ENCODE data around the gene TRIM52. TPM values are rescaled to one million over a fixed set of nuclear protein-coding genes. Genes with fewer than 3 reads are reported as not detected.
A peak's percentile ranks its signal among the peaks of the same experiment; 100 is the strongest.

TRIM52 gene
- total RNA-seq, 1 experiment from 2014 or later = 9.3 TPM

DNA sequence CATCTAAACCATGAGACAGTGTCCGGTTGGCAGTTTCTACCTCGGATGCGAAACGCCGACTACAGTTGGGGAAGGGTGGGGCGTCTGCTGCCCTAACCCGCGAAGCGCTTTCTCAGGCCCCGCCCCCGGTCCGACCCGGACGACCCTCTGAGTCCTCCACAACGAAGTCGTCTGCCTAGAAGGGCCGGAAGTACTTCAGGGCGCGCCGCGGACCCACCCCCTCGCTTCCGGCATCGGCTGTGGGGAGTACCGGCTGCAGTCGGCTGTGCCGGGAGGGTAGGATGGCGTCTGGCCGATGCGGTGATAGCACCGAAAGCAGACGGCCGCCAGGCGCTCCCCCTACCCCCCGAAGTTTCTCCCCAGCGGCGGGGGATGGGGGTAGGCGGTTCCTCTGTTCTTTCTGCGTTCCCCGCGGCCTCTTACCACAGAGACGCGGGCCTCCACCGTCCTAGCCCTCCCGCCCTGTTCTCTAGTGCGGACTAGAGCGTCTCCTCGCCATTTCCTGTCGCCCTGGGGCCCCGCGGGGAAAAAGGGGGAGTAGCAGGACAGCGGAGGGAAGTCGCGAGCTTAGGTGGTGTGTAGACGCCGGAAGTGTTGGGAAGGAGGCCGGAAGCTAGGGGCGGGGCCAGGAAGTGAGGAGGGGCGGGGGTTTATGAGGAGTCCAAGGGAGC lies 37.8 kb downstream of the TRIM52 start, which contains the start of gene TRIM41:
TRIM41 (plus strand) TSS at position 224 of the 671 bp plus-strand sequence. CDS start 719 bp downstream, outside the sequence.
- H3K27me3 ChIP-seq (ENCODE audit: control insufficient read depth, insufficient read depth, low read length) = no peaks in the 10 kb centered on the region
- H3K9me3 ChIP-seq (ENCODE audit: control insufficient read depth, insufficient read depth, low read depth, low read length) = no peaks in the 10 kb centered on the region
- ChIA-PET CTCF (no interaction called here), POLR2A (interaction anchor here (0.5 to 1.0 kb wide), 6 partner anchors 11 to 39 kb away, joined by 4 to 14 read pairs (median 5); partner anchors contain the start of gene RACK1)
- DNase-seq (ENCODE audit: low read depth, low spot score) (peak; percentile 94), ATAC-seq (peak; percentile 72)
- in situ Hi-C loops (cut with HindIII; ENCODE audit: low pct_unique_long_range_greater_than_20kb, low sequenced_read_pairs) (no loop called here), intact Hi-C loops (cut with micrococcal nuclease; ENCODE audit: unreplicated experiment) (no loop called here)
- TF ChIP-seq SIN3A (IDR thresholded peaks at IDR 0.05; ENCODE audit: borderline replicate concordance, insufficient read depth, low read depth, low read length) = peak; percentile 86; the same call in 1 of the 2 replicates
- TF ChIP-seq, protein P1, sequence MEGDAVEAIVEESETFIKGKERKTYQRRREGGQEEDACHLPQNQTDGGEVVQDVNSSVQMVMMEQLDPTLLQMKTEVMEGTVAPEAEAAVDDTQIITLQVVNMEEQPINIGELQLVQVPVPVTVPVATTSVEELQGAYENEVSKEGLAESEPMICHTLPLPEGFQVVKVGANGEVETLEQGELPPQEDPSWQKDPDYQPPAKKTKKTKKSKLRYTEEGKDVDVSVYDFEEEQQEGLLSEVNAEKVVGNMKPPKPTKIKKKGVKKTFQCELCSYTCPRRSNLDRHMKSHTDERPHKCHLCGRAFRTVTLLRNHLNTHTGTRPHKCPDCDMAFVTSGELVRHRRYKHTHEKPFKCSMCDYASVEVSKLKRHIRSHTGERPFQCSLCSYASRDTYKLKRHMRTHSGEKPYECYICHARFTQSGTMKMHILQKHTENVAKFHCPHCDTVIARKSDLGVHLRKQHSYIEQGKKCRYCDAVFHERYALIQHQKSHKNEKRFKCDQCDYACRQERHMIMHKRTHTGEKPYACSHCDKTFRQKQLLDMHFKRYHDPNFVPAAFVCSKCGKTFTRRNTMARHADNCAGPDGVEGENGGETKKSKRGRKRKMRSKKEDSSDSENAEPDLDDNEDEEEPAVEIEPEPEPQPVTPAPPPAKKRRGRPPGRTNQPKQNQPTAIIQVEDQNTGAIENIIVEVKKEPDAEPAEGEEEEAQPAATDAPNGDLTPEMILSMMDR (IDR thresholded peaks at IDR 0.05) = no peak
- TF ChIP-seq, protein P2, sequence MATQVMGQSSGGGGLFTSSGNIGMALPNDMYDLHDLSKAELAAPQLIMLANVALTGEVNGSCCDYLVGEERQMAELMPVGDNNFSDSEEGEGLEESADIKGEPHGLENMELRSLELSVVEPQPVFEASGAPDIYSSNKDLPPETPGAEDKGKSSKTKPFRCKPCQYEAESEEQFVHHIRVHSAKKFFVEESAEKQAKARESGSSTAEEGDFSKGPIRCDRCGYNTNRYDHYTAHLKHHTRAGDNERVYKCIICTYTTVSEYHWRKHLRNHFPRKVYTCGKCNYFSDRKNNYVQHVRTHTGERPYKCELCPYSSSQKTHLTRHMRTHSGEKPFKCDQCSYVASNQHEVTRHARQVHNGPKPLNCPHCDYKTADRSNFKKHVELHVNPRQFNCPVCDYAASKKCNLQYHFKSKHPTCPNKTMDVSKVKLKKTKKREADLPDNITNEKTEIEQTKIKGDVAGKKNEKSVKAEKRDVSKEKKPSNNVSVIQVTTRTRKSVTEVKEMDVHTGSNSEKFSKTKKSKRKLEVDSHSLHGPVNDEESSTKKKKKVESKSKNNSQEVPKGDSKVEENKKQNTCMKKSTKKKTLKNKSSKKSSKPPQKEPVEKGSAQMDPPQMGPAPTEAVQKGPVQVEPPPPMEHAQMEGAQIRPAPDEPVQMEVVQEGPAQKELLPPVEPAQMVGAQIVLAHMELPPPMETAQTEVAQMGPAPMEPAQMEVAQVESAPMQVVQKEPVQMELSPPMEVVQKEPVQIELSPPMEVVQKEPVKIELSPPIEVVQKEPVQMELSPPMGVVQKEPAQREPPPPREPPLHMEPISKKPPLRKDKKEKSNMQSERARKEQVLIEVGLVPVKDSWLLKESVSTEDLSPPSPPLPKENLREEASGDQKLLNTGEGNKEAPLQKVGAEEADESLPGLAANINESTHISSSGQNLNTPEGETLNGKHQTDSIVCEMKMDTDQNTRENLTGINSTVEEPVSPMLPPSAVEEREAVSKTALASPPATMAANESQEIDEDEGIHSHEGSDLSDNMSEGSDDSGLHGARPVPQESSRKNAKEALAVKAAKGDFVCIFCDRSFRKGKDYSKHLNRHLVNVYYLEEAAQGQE (IDR thresholded peaks at IDR 0.05; ENCODE audit: insufficient read depth in 1 of 2, low read depth in 2 of 2, low read length in 1 of 2) = no peak
- TF ChIP-seq TCF7L2 (IDR thresholded peaks at IDR 0.05; ENCODE audit: low read depth, low read length) = 0 out of 2 replicates have a peak, but pooled peaks have one; percentile 52
- TF ChIP-seq POLR2AphosphoS5 (IDR thresholded peaks at IDR 0.05; ENCODE audit: low read depth, low read length) = peak; percentile 92
- H3K4me3 ChIP-seq (ENCODE audit: low read depth in 2 of 2, low read length in 2 of 2) = peak within 1 kb of the TSS; percentile 77 to 83
- H3K4me1 ChIP-seq (ENCODE audit: control insufficient read depth, insufficient read depth, low read length) = peaks cover 25% of the 10 kb centered on the region
- H3K36me3 ChIP-seq (ENCODE audit: control insufficient read depth, insufficient read depth, low read length) = no peaks in the 10 kb centered on the region; the same call in 1 of the 2 replicates
- no TSS peak for BruUV-seq (replicated peaks)
- peak within 1 kb of the TSS; percentile 96 for H3K27ac ChIP-seq (ENCODE audit: low read length)

DNA sequence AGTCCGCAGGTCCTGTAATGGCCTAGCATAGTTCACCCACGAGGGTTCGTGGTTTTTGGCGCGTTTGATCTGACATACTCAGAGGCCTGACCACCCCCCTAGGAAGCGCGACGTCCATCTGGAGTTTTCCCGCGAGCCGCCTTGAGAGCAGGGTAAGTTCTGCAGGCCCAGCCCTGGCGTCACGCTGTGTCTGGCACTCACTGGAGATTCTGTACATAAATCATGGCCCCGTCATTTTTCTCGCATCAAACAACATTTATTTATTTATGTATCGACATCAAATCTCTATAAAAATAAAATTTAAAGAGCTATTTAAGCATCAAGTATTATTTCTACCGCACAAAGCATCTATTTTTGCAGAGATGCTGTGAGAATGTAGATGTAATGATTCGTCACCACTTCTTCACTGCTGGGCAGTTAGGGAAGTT lies 38.3 kb downstream of the TRIM52 start:
- CTCF ChIA-PET = no interaction called here

More for the DNA sequence above, 38.3 kb downstream of the TRIM52 start:
- H3K4me1 ChIP-seq (ENCODE audit: control insufficient read depth, insufficient read depth, low read length) = peaks cover 25% of the 10 kb centered on the region
- no peaks in the 10 kb centered on the region for H3K27me3 ChIP-seq (ENCODE audit: control insufficient read depth, insufficient read depth, low read length)
- DNase-seq (ENCODE audit: low read depth, low spot score) (no peak), ATAC-seq (peak; percentile 25)
- peak overlapping the region; percentile 96 for H3K27ac ChIP-seq (ENCODE audit: low read length)
- intact Hi-C loops (cut with micrococcal nuclease; ENCODE audit: unreplicated experiment) = no loop called here
- POLR2A ChIA-PET = no interaction called here
- no peaks in the 10 kb centered on the region for H3K9me3 ChIP-seq (ENCODE audit: control insufficient read depth, insufficient read depth, low read depth, low read length)
- BruUV-seq (replicated peaks) = no TSS peak
- in situ Hi-C loops (cut with HindIII; ENCODE audit: low pct_unique_long_range_greater_than_20kb, low sequenced_read_pairs) = no loop called here
- TF ChIP-seq, protein P2 (IDR thresholded peaks at IDR 0.05; ENCODE audit: insufficient read depth in 1 of 2, low read depth in 2 of 2, low read length in 1 of 2) = no peak
- TF ChIP-seq TCF7L2 (IDR thresholded peaks at IDR 0.05; ENCODE audit: low read depth, low read length) (no peak), POLR2AphosphoS5 (IDR thresholded peaks at IDR 0.05; ENCODE audit: low read depth, low read length) (no peak), SIN3A (IDR thresholded peaks at IDR 0.05; ENCODE audit: borderline replicate concordance, insufficient read depth, low read depth, low read length) (no peak)
- TF ChIP-seq, protein P1 (IDR thresholded peaks at IDR 0.05) = no peak
- H3K4me3 ChIP-seq (ENCODE audit: low read depth in 2 of 2, low read length in 2 of 2) = peak overlapping the region; percentile 77 to 83
- H3K36me3 ChIP-seq (ENCODE audit: control insufficient read depth, insufficient read depth, low read length) = no peaks in the 10 kb centered on the region; the same call in 1 of the 2 replicates
